Immature natural killer cell (primary cell): ENCODE measurements around the gene AKR1C2. TPM values are rescaled to one million over a fixed set of nuclear protein-coding genes. Genes with fewer than 3 reads are reported as not detected.
A peak's percentile ranks its signal among the peaks of the same experiment; 100 is the strongest.
"Not testable (repeated sequence)": the region's sequence is repeated elsewhere in the genome, so short reads cannot be mapped to it uniquely, and the experiment has no call there.

Source experiments
- DNase-seq, 3 donors: peaks; one replicate each; pipeline ENCODE4 v3.0.0; 2022; ENCODE audit warnings: mixed read lengths in 1 of 3
- H3K27ac Mint-ChIP-seq, 6 donors: one replicate each; pipeline ENCODE4 v1.8.0; 2020; ENCODE audit warnings: mixed read lengths in 6 of 6, mild to moderate bottlenecking in 5 of 6, inconsistent platforms in 4 of 6, moderate library complexity in 3 of 6
- H3K27me3 Mint-ChIP-seq, 3 donors: one replicate each; pipeline ENCODE4 v1.8.0; 2020 to 2021; ENCODE audit warnings: low read depth in 3 of 3, mild to moderate bottlenecking in 3 of 3, mixed read lengths in 3 of 3, moderate library complexity in 3 of 3, inconsistent platforms in 1 of 3
- H3K36me3 Mint-ChIP-seq, 3 donors: one replicate each; pipeline ENCODE4 v1.8.0; 2020; ENCODE audit warnings: mixed read lengths in 3 of 3, inconsistent platforms in 2 of 3, mild to moderate bottlenecking in 2 of 3
- H3K4me1 Mint-ChIP-seq, 2 donors: one replicate each; pipeline ENCODE4 v1.8.0; 2020; ENCODE audit warnings: inconsistent platforms in 2 of 2, mild to moderate bottlenecking in 2 of 2, mixed read lengths in 2 of 2, moderate library complexity in 1 of 2
- H3K4me3 Mint-ChIP-seq, 5 donors: one replicate each; pipeline ENCODE4 v1.8.0; 2020; ENCODE audit warnings: mild to moderate bottlenecking in 5 of 5, mixed read lengths in 5 of 5, inconsistent platforms in 3 of 5, moderate library complexity in 3 of 5
- H3K9me3 Mint-ChIP-seq, 6 donors: one replicate each; pipeline ENCODE4 v1.8.0; 2020; ENCODE audit warnings: mild to moderate bottlenecking in 6 of 6, mixed read lengths in 6 of 6, inconsistent platforms in 4 of 6, moderate library complexity in 3 of 6
- polyA plus RNA-seq, 3 donors: library from polyadenylated mRNA; unstranded; fragments of 300-500 nt; fragmentation: Illumina TruSeq; gene quantifications; one replicate each; pipeline ENCODE4 v1.2.3, GENCODE V29; 2021

AKR1C2 gene
- polyA plus RNA-seq, 3 donors from 2014 or later, result not detected

- H3K4me1 Mint-ChIP-seq, result no peaks in the 10 kb centered on the region
- H3K9me3 Mint-ChIP-seq, result no peaks in the 10 kb centered on the region
- no peak overlapping the region for H3K27ac Mint-ChIP-seq
- H3K27me3 Mint-ChIP-seq, result peaks cover 0 to 2% (median 2%) of the 10 kb centered on the region in 3 donors
- no peaks in the 10 kb centered on the region for H3K36me3 Mint-ChIP-seq
- no peak overlapping the region for H3K4me3 Mint-ChIP-seq
- peak in 2 of 3 donors; percentile 1 to 6 for DNase-seq
Measured at GRCh38 chr10:5014936-5015335, 11.3 kb upstream of the AKR1C2 start.

- DNase-seq, H3K27me3 Mint-ChIP-seq, H3K9me3 Mint-ChIP-seq, H3K36me3 Mint-ChIP-seq, H3K27ac Mint-ChIP-seq, H3K4me3 Mint-ChIP-seq, H3K4me1 Mint-ChIP-seq: not testable (repeated sequence)
Measured at GRCh38 chr10:5014200-5014910, 10.7 kb upstream of the AKR1C2 start.

- Mint-ChIP-seq H3K36me3 (no peaks in the 10 kb centered on the region), H3K4me3 (no peak overlapping the region), H3K27ac (no peak overlapping the region), H3K4me1 (no peaks in the 10 kb centered on the region), H3K27me3 (peaks cover 2 to 3% (median 2%) of the 10 kb centered on the region in 3 donors), H3K9me3 (no peaks in the 10 kb centered on the region)
- DNase-seq, result no peak
Measured at GRCh38 chr10:5013385-5013784, 9.7 kb upstream of the AKR1C2 start.

GRCh38 chr10:5012595-5012994, 8.9 kb upstream of the AKR1C2 start:
- Mint-ChIP-seq H3K9me3 (no peaks in the 10 kb centered on the region), H3K27me3 (peaks cover 2 to 3% (median 2%) of the 10 kb centered on the region in 3 donors), H3K27ac (no peak overlapping the region), H3K4me3 (no peak overlapping the region), H3K36me3 (no peaks in the 10 kb centered on the region), H3K4me1 (no peaks in the 10 kb centered on the region)
- no peak for DNase-seq

- H3K4me1 Mint-ChIP-seq, result not testable (repeated sequence)
Measured at GRCh38 chr10:5011392-5011791, 7.7 kb upstream of the AKR1C2 start.

GRCh38 chr10:5010043-5010442, 6.4 kb upstream of the AKR1C2 start:
- not testable (repeated sequence) for DNase-seq, H3K4me1 Mint-ChIP-seq, H3K36me3 Mint-ChIP-seq, H3K27me3 Mint-ChIP-seq, H3K27ac Mint-ChIP-seq, H3K9me3 Mint-ChIP-seq, H3K4me3 Mint-ChIP-seq

More at GRCh38 chr10:5011392-5011791, 7.7 kb upstream of the AKR1C2 start:
- H3K27ac Mint-ChIP-seq, H3K27me3 Mint-ChIP-seq, H3K9me3 Mint-ChIP-seq, H3K36me3 Mint-ChIP-seq, DNase-seq, H3K4me3 Mint-ChIP-seq: not testable (repeated sequence)

- H3K9me3 Mint-ChIP-seq, result not testable (repeated sequence)
Measured at GRCh38 chr10:5008857-5009548, 5.3 kb upstream of the AKR1C2 start.

GRCh38 chr10:5004501-5004900, 844 bp upstream of the AKR1C2 start:
- not testable (repeated sequence) for H3K4me3 Mint-ChIP-seq, H3K27ac Mint-ChIP-seq, H3K9me3 Mint-ChIP-seq, H3K27me3 Mint-ChIP-seq, DNase-seq, H3K36me3 Mint-ChIP-seq, H3K4me1 Mint-ChIP-seq

More at GRCh38 chr10:5008857-5009548, 5.3 kb upstream of the AKR1C2 start:
- not testable (repeated sequence) for H3K4me1 Mint-ChIP-seq, H3K27me3 Mint-ChIP-seq, H3K27ac Mint-ChIP-seq, H3K4me3 Mint-ChIP-seq, H3K36me3 Mint-ChIP-seq, DNase-seq

GRCh38 chr10:5004030-5004385, 351 bp upstream of the AKR1C2 start:
- H3K36me3 Mint-ChIP-seq, H3K4me3 Mint-ChIP-seq, H3K4me1 Mint-ChIP-seq, H3K27me3 Mint-ChIP-seq, DNase-seq, H3K9me3 Mint-ChIP-seq, H3K27ac Mint-ChIP-seq: not testable (repeated sequence)

GRCh38 chr10:5002013-5002727, 1.5 kb downstream of the AKR1C2 start:
- no peak overlapping the region for H3K27ac Mint-ChIP-seq
- H3K27me3 Mint-ChIP-seq, result peaks cover 0 to 6% (median 3%) of the 10 kb centered on the region in 3 donors
- H3K9me3 Mint-ChIP-seq, result no peaks in the 10 kb centered on the region
- no peak overlapping the region for H3K4me3 Mint-ChIP-seq
- no peak for DNase-seq
- H3K4me1 Mint-ChIP-seq, result no peaks in the 10 kb centered on the region
- no peaks in the 10 kb centered on the region for H3K36me3 Mint-ChIP-seq

- no peaks in the 10 kb centered on the region for H3K36me3 Mint-ChIP-seq
- H3K4me3 Mint-ChIP-seq, result no peak overlapping the region
- no peaks in the 10 kb centered on the region for H3K4me1 Mint-ChIP-seq
- no peaks in the 10 kb centered on the region for H3K9me3 Mint-ChIP-seq
- H3K27me3 Mint-ChIP-seq, result peaks cover 0 to 6% (median 0%) of the 10 kb centered on the region in 3 donors
- H3K27ac Mint-ChIP-seq, result no peak overlapping the region
- no peak for DNase-seq
Measured at GRCh38 chr10:4998671-4999070, 5.0 kb downstream of the AKR1C2 start.

GRCh38 chr10:4994260-4994659, 9.4 kb downstream of the AKR1C2 start:
- H3K27ac Mint-ChIP-seq, H3K27me3 Mint-ChIP-seq, H3K9me3 Mint-ChIP-seq, H3K4me3 Mint-ChIP-seq, H3K36me3 Mint-ChIP-seq, DNase-seq, H3K4me1 Mint-ChIP-seq: not testable (repeated sequence)

- H3K4me3 Mint-ChIP-seq, DNase-seq, H3K27me3 Mint-ChIP-seq: not testable (repeated sequence)
Measured at GRCh38 chr10:4992564-4992963, 11.1 kb downstream of the AKR1C2 start.

GRCh38 chr10:4991463-4991862, 12.2 kb downstream of the AKR1C2 start:
- H3K36me3 Mint-ChIP-seq, H3K27me3 Mint-ChIP-seq, H3K4me1 Mint-ChIP-seq, DNase-seq, H3K4me3 Mint-ChIP-seq, H3K9me3 Mint-ChIP-seq, H3K27ac Mint-ChIP-seq: not testable (repeated sequence)

More at GRCh38 chr10:4992564-4992963, 11.1 kb downstream of the AKR1C2 start:
- not testable (repeated sequence) for H3K4me1 Mint-ChIP-seq, H3K27ac Mint-ChIP-seq, H3K36me3 Mint-ChIP-seq, H3K9me3 Mint-ChIP-seq
